Sigmoid colon (tissue), 4 donors: ENCODE measurements around the gene PLEKHD1.

Experiments
- CTCF ChIP-seq, 4 experiments: fragments of 450-650 bp in 3 of 4; fragments of 200-600 bp in 1 of 4; IDR thresholded peaks; one replicate each; pipeline ENCODE4 v1.5.1; 2016 to 2019; ENCODE audit warnings: antibody characterized with exemption in 4 of 4, mild to moderate bottlenecking in 3 of 4, moderate library complexity in 2 of 4
- EP300 ChIP-seq, 4 donors: sonication (generic); formaldehyde crosslinking; IDR thresholded peaks; one replicate each; pipeline ENCODE4 v1.6.1; 2017; ENCODE audit warnings: antibody characterized with exemption in 4 of 4
- POLR2A ChIP-seq, 2 donors: fragments of 450-650 bp; IDR thresholded peaks; one replicate each; pipeline ENCODE4 v1.6.1; 2016; ENCODE audit warnings: antibody characterized with exemption in 2 of 2, mild to moderate bottlenecking in 2 of 2, moderate library complexity in 2 of 2
- POLR2AphosphoS5 ChIP-seq, 4 donors: sonication (generic); formaldehyde crosslinking; IDR thresholded peaks; one replicate each; pipeline ENCODE4 v1.6.1; 2017; ENCODE audit warnings: antibody characterized with exemption in 4 of 4

- TF ChIP-seq POLR2A (IDR thresholded peaks at IDR 0.05) (no peak), CTCF (IDR thresholded peaks at IDR 0.05) (no peak), EP300 (IDR thresholded peaks at IDR 0.05) (no peak), POLR2AphosphoS5 (IDR thresholded peaks at IDR 0.05) (no peak)
Observed at GRCh38 chr14:69531135-69531534, 46.6 kb downstream of the PLEKHD1 start.
